ENCODE measurements around the gene NEU1. TPM values are rescaled to one million over a fixed set of nuclear protein-coding genes. Genes with fewer than 3 reads are reported as not detected.
"Not testable (repeated sequence)": the region's sequence is repeated elsewhere in the genome, so short reads cannot be mapped to it uniquely, and the experiment has no call there.

NEU1 gene
- total RNA-seq, 1 experiment from 2014 or later = 36.2 TPM

DNA sequence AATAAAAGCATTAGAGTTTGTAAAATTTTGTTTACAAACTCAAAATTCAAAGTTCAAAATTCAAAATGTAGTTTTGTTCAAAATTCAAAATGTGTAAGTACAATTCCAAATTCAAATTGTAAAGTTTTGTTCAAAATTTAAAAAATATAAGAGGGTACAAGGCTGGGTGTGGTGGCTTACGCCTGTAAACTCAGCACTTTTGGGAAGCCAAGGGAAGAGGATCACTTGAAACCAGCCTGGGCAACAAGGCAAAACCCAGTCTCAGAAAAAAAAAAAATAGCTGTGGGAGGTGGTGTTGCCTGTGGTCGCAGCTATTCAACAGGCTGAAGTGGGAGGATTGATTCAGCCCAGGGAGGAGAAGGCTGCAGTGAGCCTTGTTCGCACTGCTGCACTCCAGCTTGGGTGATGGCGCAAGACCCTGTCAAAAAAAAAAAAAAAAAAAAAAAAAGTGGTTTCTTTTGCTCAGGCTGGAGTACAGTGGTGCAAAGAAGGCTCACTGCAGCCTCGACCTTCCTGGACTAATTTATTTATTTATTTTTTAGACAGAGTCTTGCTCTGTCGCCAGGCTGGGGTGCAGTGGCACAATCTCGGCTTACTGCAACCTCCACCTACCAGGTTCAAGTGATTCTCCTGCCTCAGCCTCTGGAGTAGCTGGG, 44.7 kb upstream of the NEU1 start:
- H4K91ac ChIP-seq (ENCODE audit: insufficient read length, low read depth, low read length) = no peak overlapping the region

DNA sequence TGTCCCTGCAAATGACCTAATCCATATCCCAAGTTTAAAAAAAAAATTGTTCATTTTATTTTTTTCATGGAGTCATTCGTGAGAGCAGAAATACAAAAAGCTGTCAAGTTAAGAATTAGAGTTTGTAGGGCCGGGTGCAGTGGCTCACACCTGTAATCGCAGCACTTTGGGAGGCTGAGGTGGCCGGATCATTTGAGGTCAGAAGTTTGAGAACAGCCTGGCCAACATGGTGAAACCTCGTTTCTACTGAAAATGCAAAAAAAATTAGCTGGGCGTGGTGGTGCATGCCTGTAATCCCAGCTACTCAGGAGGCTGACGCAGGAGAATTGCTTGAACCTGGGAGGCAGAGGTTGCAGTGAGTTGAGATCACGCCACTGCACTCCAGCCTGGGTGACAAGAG, 44.1 kb upstream of the NEU1 start:
- H2BK120ac ChIP-seq (ENCODE audit: low read depth, low read length, poor library complexity, severe bottlenecking); H3K9me3 ChIP-seq (ENCODE audit: control insufficient read depth, low read depth, low read length); H3K23ac ChIP-seq (ENCODE audit: insufficient read length, low read depth, low read length); H3K4me2 ChIP-seq (ENCODE audit: insufficient read depth, insufficient read length, low read length); H4K5ac ChIP-seq (ENCODE audit: insufficient read length, low read depth, low read length); DNase-seq; H3K79me1 ChIP-seq (ENCODE audit: insufficient read depth, low read depth, low read length, poor library complexity, severe bottlenecking); H3K9ac ChIP-seq (ENCODE audit: extremely low read depth, insufficient read length, low read length); H2BK20ac ChIP-seq (ENCODE audit: low read depth, low read length, poor library complexity, severe bottlenecking); H2BK12ac ChIP-seq (ENCODE audit: insufficient read length, low read depth, low read length); H4K8ac ChIP-seq (replicated peaks; ENCODE audit: insufficient read length, low read depth, low read length); H2AK5ac ChIP-seq (ENCODE audit: insufficient read length, low read length); H3K27ac ChIP-seq (ENCODE audit: insufficient read length, low read depth, low read length); H4K91ac ChIP-seq (ENCODE audit: insufficient read length, low read depth, low read length); H2BK5ac ChIP-seq (ENCODE audit: insufficient read length, low read length); H3K23me2 ChIP-seq (ENCODE audit: insufficient read length, low read depth, low read length, poor library complexity, severe bottlenecking); H3K56ac ChIP-seq (ENCODE audit: insufficient read length, low read depth, low read length); H3K18ac ChIP-seq (ENCODE audit: insufficient read length, low read depth, low read length); H3K9me3 Mint-ChIP-seq; H3K4me1 ChIP-seq (ENCODE audit: insufficient read depth, low read length); H3K79me2 ChIP-seq (ENCODE audit: insufficient read depth, low read length); H3K14ac ChIP-seq (ENCODE audit: insufficient read depth, low read length); H3K27me3 ChIP-seq (ENCODE audit: insufficient read depth, low read length); H3K27me3 Mint-ChIP-seq (ENCODE audit: low read depth); H2AFZ ChIP-seq (ENCODE audit: low read length); H3K36me3 Mint-ChIP-seq (ENCODE audit: insufficient read depth in 1 of 3, low read depth in 3 of 3); H3T11ph ChIP-seq (ENCODE audit: low read length); H3K4ac ChIP-seq (ENCODE audit: low read depth, low read length); H2BK15ac ChIP-seq (ENCODE audit: low read depth, low read length); H4K20me1 ChIP-seq (ENCODE audit: control insufficient read depth, insufficient read depth, insufficient read length): not testable (repeated sequence)
- H3K27ac Mint-ChIP-seq = peak overlapping the region in 1 of 3 experiments; percentile 67; a peak in 3 of 7 replicates
- no CpG with 5 or more reads among the region's 8 CpGs for WGBS (ENCODE audit: extremely low coverage, insufficient read length, low lambda C conversion rate)
- H3K4me1 Mint-ChIP-seq = peaks cover 17 to 22% of the 10 kb centered on the region in 2 experiments
- H3K4me3 Mint-ChIP-seq = peak overlapping the region in 1 of 2 experiments; percentile 31; a peak in 1 of 5 replicates

More for the DNA sequence above, 44.7 kb upstream of the NEU1 start:
- no peaks in the 10 kb centered on the region for H3K36me3 Mint-ChIP-seq (ENCODE audit: insufficient read depth in 1 of 3, low read depth in 3 of 3)
- no peaks in the 10 kb centered on the region for H3K9me3 ChIP-seq (ENCODE audit: control insufficient read depth, low read depth, low read length)
- no peak overlapping the region for H2BK20ac ChIP-seq (ENCODE audit: low read depth, low read length, poor library complexity, severe bottlenecking)
- H2AFZ ChIP-seq (ENCODE audit: low read length) = no peak overlapping the region
- H3K9ac ChIP-seq (ENCODE audit: extremely low read depth, insufficient read length, low read length) = no peak overlapping the region
- no peak overlapping the region for H3T11ph ChIP-seq (ENCODE audit: low read length)
- H3K27me3 ChIP-seq (ENCODE audit: insufficient read depth, low read length) = no peaks in the 10 kb centered on the region
- H3K18ac ChIP-seq (ENCODE audit: insufficient read length, low read depth, low read length) = no peak overlapping the region
- H3K79me2 ChIP-seq (ENCODE audit: insufficient read depth, low read length) = no peaks in the 10 kb centered on the region
- H2BK120ac ChIP-seq (ENCODE audit: low read depth, low read length, poor library complexity, severe bottlenecking) = no peak overlapping the region
- H3K14ac ChIP-seq (ENCODE audit: insufficient read depth, low read length) = no peak overlapping the region
- H4K5ac ChIP-seq (ENCODE audit: insufficient read length, low read depth, low read length) = no peak overlapping the region
- no peak overlapping the region for H3K4me2 ChIP-seq (ENCODE audit: insufficient read depth, insufficient read length, low read length)
- no CpG with 5 or more reads among the region's 7 CpGs for WGBS (ENCODE audit: extremely low coverage, insufficient read length, low lambda C conversion rate)
- H2BK12ac ChIP-seq (ENCODE audit: insufficient read length, low read depth, low read length) = no peak overlapping the region
- no peak overlapping the region for H2AK5ac ChIP-seq (ENCODE audit: insufficient read length, low read length)
- no peak overlapping the region for H3K4me3 Mint-ChIP-seq
- no peak overlapping the region for H3K27ac ChIP-seq (ENCODE audit: insufficient read length, low read depth, low read length)
- no peaks in the 10 kb centered on the region for H4K20me1 ChIP-seq (ENCODE audit: control insufficient read depth, insufficient read depth, insufficient read length)
- H3K23me2 ChIP-seq (ENCODE audit: insufficient read length, low read depth, low read length, poor library complexity, severe bottlenecking) = no peaks in the 10 kb centered on the region
- no peaks in the 10 kb centered on the region for H3K79me1 ChIP-seq (ENCODE audit: insufficient read depth, low read depth, low read length, poor library complexity, severe bottlenecking)
- peaks cover 17 to 23% of the 10 kb centered on the region in 2 experiments for H3K4me1 Mint-ChIP-seq
- H2BK15ac ChIP-seq (ENCODE audit: low read depth, low read length) = no peak overlapping the region
- no peak for TF ChIP-seq CTCF (conservative IDR thresholded peaks at IDR 0.05)
- H2BK5ac ChIP-seq (ENCODE audit: insufficient read length, low read length) = no peak overlapping the region
- H3K27ac Mint-ChIP-seq = no peak overlapping the region
- no peak overlapping the region for H3K56ac ChIP-seq (ENCODE audit: insufficient read length, low read depth, low read length)
- no peak overlapping the region for H4K8ac ChIP-seq (replicated peaks; ENCODE audit: insufficient read length, low read depth, low read length)
- H3K27me3 Mint-ChIP-seq (ENCODE audit: low read depth) = peaks cover under 1% of the 10 kb centered on the region
- no peak for DNase-seq
- H3K4ac ChIP-seq (ENCODE audit: low read depth, low read length) = no peak overlapping the region
- no peaks in the 10 kb centered on the region; the same call in 1 of the 2 replicates for H3K4me1 ChIP-seq (ENCODE audit: insufficient read depth, low read length)
- no peaks in the 10 kb centered on the region; a peak in 1 of 5 replicates for H3K9me3 Mint-ChIP-seq
- no peak overlapping the region for H3K23ac ChIP-seq (ENCODE audit: insufficient read length, low read depth, low read length)
